Erythroblast (primary cell): ENCODE data around the gene SYDE2.

Source experiments
- GATA1 ChIP-seq: IDR thresholded peaks from 2 replicates; pipeline ENCODE4 v1.6.1; 2011; ENCODE audit warnings: low read depth, mild to moderate bottlenecking, control low read depth, low read length, moderate library complexity
- POLR2A ChIP-seq: IDR thresholded peaks from 2 replicates; pipeline ENCODE4 v1.6.1; 2011; ENCODE audit warnings: mild to moderate bottlenecking, low read length

DNA sequence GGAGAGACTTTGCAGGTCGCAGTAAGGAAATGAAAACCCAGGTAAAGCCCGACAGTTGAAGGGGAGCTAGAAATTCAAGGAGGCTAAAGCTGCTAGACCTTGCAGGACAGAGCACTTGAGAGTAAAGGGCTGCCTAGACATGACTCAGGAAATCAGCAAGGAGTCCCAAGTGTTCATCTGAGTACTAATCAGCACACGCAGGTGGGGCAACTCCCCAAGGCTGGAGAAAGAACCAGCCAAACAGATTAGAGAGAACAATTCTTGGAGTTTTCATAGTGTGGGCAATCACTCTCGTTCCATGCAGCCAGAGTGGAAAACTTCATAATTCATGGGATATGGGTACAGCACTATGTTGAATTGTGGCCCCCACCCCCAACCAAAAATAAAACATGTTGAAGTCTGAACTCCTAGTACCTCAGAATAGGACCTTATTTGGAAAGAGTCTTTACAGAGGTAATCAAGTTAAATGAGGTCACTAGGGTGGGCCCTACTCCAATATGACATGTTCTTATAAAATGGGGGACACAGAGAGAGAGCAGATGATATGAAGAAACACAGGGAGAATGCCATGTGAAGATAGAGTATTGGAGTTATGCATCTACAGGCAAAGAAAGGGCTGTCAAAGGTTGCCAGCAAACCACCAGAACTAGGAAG lies 28.0 kb downstream of the SYDE2 start:
- TF ChIP-seq GATA1 = no peak
- TF ChIP-seq POLR2A = no peak
